GM19025 (cell line): Measurements from ENCODE around the gene SERPINA10.
"Not testable (repeated sequence)": the region's sequence is repeated elsewhere in the genome, so short reads cannot be mapped to it uniquely, and the experiment has no call there.

Experiments used
- ATAC-seq: cut with Tn5 transposase; IDR thresholded peaks from one replicate; pipeline ENCODE4 v1.9.1; 2021; ENCODE audit warnings: mild to moderate bottlenecking, low read depth, moderate library complexity; ENCODE audit not compliant: unreplicated experiment

Gene SERPINA10

DNA sequence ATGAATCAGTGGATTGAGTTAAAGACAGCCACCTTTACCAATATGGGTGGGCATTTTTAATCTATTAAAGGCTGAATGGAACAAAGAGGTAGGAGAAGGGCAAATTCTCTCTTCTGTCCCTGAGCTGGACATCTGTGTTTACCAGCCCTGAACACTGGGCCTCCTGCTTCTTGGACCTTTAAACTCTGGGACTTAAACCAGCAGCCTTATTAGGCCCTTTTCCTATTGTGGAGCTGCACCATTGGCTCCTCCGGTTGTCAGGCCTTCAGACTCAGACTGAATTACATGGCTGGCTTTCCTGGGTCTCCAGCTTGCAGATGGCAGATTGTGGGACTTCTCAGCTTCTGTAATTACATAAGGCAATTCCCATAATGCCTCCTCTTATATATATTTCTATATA lies 23.6 kb upstream of the SERPINA10 start:
- no peak for ATAC-seq

DNA sequence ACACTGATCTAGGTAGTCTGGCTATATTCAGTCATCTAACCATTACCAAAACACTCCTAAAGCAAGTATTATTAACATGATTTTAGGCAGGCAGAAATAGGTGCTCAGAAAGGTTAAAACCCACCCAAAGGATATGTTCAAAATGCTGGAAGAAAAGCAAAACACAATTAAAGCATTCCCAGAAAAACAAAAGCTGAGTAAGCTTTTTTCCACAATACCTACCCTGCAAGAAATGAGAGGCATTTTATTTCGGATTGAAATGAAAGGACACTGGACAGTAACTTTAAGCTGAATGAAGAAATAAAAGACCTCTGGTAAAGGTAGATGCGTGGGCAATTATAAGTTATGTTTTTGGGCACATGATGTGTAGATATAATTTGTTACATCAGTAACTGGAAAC lies 21.8 kb upstream of the SERPINA10 start:
- ATAC-seq, result no peak

DNA sequence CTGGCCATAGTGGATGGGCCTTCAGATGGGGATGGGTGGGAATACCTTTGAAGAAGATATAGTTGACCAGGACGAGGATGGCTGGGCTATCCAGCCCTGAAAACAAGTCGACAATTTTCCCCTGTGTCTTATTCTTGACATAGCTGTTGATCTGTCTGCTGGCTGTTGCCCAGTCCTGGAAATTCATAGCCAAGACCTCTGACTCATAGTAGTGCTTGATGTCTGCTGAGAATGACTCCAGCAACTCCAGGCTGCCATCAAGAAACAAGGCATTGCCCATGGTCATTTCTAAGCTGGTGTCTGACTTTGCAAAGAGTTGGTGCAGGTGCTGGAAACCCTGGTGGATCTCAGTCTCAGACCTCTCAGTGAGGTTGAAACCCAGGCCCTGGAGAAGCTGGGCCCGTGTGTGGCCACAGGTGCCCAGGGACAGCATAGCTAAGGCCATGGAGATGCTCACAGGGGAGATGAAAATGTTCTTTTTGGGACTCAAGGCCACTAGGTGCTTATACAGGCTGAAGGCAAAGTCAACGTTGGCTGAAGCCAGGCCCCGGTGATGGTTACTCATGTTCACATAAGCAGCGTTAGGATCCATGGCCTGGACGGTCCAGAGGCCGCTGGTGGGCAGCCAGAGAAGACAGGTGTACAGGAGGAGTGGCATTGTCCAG lies 21.1 kb upstream of the SERPINA10 start:
- ATAC-seq, result no peak

DNA sequence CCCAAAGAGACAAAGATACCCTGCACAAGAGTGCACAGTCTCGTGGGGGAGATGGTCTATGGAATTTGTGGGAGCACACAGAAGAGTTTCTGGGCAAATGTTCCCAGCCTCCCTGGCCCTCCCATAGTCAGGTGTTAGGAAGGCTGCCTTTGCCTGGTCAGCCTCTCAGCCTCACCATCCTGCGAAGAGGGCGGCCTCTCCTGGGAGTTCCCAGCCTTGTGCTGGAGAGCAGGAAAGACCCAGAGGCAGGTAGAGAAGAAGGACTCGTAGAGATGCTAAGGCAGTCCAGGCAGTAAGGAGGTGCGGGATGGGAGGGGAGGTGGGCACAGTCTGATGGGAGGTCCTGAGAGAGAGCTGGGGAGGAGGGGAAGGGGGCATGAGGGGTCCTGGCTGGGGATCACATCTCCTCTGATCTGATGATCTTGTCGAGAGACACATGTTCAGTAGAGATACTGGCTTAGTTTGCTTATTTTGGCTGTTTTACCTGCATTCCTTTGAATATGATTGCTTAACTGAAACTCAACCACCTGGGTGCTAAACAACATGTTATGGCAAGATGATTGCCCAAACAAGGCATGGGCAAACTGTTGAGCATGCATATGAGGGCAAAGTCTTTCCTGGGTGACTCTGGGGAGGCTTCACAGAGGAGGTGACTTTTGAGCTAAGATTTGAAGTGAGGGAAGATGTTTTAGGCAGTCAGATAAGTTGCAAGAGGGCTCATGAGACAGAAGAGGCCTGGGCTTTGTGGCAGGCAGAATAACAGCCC lies 19.6 kb upstream of the SERPINA10 start:
- no peak for ATAC-seq

DNA sequence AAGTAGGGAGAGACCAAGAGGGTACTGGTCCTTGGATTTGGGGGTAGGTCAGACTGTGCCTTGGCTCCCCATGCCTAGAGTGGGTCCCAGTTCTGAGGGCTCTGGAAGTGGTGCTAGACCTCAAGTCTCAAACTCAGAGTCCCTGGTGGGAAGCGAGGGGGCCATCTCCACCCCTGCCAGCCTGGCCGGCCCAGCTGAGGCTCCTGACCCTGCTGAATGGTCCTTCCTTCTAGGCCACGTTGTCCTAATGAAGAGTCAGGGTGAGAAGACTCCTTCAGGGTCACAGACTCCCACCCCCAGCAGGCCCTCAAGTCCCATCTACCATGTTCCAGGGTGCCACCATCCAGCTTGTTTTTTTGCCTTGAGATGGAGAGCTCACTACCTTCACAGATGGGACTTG lies 17.2 kb upstream of the SERPINA10 start:
- ATAC-seq, result no peak

DNA sequence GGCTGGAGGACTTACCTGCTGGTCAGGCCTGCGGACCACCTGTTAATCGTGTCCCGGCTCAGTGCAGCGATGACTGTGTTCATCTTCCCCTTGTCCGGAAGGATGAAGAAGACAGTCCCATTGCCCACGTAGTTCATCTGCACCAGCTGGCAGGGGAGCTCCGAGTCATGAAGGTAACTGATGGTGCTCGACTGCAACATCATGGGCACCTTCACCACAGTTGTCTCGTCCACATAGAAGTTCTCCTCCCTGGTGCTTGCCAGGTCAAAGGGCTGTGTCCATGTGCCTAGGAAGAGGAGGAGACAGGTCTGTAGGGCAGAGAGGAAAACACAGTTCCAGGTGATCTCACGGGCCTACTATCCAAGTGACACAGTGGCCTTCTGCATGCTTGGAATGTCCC lies 16.7 kb upstream of the SERPINA10 start:
- no peak for ATAC-seq

DNA sequence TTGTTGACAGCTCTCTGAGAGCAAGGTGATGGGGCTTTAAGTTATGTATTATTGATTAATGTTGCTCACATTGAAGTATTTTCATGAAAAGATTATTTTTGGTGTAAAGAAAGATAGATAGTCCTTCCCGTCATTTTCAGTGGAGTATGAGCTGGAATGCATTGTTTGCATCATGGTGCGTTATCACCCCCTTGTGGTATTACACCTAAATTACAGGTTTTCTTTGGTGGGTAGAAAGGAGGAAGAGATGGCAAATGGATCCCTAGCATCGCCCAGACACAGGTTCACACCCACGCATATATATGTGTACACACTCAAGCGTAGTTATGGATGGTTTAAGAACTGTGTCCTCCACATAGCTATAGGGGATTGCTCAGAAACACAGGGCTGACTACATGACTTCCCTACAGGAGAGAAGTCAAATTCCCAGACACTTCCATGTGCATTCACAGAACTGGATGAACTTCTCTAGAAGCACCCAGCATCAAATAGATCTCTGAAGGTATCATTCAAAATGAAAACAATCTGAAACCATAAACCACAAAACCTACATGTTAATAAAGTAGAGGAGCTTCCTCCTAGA lies 14.4 kb upstream of the SERPINA10 start:
- ATAC-seq, result no peak

DNA sequence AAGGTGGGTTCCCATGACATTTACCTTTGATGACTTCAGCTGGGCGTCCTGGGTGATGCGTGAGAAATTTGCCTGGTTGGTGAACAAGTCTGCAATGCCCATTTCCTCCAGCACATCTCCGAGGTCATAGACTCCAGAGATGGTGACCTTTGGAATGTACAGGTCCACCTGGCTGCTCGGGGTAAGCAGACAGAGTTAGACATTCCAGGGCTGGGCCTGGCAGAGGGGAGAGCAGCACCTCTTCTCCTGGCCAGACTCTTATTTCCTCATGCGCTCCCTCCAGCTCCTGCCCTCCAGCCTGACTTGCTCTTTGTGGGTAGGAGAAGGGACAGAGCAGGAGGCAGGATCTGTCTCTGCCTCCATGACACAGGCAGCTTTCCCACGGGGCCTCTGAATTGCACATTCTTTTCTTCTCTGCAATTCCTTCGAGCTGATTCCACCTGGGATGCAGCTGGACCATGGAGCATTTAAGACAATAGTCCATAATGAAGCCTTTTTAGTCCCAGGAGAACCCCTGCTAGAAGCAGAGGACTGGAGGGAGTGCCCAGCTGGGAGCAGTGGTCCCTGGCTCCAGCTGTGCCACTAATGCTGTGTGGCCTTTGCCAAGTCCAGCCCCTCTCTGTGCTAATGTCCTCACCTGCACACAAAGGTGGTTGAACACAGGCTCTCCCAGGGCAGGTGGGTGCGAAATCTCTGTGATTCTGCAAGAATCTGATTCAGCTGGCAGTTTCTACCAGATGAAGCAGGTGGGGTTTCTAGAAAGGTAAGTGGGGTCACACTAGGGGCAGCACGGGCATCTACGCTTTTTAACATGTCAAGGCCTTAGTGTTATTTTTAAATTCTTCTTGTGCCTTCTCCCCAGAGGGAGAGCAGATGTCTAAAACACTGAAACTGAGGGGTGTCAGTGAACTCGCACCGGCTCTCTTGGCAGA lies 13.2 kb upstream of the SERPINA10 start:
- no peak for ATAC-seq

DNA sequence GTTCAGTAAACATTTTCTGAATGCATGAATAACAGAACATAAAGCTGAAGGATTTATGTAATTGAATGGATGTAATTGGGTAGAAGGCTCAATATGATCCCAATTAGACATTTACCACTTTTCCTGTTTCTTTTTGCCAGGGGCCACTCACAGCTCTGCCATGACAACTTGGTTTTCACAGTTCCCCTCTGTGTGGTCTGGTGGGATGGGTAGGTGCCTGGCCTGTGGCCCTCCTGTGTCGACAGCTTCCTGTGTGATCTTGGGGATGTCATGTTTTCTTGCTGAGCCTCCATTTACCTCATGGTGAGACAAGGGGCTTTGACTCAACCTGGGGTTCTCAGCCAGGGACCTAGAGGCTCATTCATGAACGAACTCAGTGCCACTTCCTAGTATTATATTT lies 12.6 kb upstream of the SERPINA10 start:
- ATAC-seq, result no peak

DNA sequence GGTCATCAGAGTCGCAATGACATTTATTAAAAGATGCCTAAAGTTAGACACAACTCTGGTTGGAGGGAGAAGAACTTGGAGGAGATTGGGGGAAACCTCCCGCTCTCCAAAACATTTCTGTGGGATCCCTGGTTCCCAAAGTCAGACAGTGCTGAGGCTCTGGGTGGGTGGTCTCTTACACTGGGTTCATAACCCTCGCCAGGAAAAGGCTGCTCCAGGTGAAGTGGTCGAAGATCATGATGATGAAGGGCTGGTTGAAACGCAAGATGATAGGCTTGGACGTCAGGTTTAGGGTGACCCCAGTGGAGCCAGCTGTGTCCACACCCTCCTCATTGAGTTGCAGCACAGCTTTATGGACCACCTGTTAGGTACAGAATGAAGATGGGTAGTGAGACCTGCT lies 11.2 kb upstream of the SERPINA10 start:
- ATAC-seq, result no peak

DNA sequence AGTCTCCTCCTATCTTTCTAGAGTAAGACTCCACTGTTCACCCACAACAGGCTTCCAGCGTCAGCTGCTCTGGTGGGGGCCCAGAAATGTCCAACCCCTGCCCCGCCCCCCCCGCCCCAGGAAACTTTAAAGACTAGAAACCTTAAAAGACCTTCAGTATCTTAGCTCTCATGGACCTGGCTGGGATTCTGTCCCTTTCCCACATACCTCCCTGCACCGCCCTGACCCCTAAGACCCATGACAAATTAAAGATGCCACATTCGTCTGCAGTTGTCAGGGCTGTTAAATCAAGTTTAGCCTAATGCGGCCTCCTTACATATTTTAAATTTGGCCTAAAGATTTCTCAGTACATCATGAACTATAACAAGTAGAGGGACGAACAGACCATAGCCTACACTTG lies 10.0 kb upstream of the SERPINA10 start:
- no peak for ATAC-seq

DNA sequence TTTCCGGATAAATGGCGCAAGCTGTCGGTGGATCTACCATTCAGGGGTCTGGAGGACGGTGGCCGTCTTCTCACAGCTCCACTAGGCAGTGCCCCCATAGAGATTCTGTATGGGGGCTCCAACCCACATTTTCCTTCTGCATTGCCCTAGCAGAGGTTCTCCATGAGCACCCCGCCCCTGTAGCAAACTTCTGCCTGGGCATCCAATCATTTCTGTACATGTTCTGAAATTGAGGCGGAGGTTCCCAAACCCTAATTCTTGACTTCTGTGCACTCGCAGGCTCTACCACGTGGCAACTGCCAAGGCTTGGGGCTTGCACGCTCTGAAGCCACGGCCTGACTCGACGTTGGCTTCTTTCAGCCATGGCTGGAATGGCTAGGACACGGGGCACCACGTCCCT lies 5.1 kb upstream of the SERPINA10 start:
- ATAC-seq, result no peak

DNA sequence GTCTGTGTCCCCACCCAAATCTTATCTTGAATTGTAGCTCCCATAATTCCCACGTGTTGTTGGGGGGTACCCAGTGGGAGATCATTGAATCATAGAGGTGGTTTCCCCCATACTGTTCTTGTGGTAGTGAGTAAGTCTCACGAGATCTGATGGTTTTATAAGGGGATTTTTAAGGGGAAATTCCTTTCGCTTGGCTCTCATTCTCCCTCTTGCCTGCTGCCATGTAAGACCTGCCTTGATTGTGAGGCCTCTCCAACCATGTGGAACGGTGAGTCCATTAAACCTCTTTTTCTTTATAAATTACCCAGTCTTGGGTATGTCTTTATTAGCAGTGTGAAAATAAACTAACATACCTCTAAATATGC lies 3.1 kb upstream of the SERPINA10 start:
- not testable (repeated sequence) for ATAC-seq

DNA sequence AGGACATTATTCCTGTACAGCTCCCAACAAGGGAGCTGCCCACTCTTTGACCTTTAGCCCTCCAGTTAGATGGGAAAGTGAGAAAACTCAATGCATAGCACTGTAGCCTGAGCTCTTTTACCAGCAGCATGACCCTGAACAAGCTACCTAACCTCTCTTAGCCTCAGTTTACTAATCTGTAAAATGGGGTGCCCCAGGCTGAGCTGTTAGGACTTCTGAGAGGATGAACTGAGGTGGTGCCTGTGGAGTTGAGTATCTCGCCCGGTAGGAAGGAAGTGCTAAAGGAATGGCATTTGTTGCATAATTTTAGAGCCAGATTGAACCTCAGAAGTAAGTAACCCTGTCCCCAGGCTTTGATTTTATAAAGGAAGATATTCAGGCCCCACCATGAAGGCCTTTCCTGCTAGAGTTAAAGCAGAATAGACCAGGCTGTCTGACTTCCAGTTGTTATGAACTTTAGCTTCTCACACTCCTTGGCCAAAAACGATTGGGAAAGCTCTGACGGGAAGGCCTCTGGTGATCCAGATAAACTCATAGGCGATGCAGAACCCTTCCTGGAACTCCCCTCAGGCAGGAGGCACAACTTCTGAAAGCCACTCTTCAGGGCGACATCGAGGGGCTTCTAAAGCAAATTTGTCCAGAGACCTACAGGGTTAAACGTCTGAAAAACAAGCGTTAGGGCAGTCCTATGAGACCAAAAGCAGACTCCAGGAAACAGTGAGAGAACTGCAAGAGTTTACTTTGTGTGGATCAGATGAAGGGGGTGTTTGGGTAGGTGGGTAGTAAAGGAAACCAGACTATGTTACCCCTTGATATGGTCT lies 2.5 kb upstream of the SERPINA10 start:
- no peak for ATAC-seq

DNA sequence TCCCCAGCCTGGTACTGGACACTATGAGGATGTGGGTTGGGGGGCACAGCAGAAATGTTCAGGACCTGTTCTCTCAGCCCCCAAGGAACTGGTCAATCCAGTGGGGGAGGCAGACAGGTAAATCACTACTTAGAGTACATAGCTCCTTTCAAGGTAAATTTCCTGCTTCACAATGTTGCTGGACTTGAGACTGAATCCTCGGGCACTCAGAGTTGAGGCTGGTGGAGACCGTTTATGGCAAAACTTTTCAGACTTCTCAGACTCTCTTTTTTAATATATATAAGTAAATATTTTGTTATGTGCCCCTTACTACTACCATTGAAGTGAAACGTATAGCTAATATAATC lies 483 bp upstream of the SERPINA10 start:
- ATAC-seq, result no peak

DNA sequence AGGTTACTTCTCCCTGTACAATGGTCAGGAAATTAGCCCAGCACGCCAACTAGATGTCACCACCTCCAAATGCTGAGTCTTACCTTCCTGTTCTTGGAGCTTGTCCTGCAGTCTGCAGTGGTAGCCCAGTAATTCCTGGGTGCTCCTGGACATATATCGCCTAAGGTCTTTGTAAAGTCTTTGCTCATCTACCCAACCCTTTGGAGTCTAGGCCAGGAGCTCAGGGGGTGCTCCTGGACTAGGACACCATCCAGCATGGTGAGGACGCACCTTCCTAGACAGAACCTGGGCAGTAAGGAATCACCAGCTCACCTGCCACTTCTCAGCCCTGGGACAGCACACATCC lies 569 bp downstream of the SERPINA10 start:
- ATAC-seq, result no peak

DNA sequence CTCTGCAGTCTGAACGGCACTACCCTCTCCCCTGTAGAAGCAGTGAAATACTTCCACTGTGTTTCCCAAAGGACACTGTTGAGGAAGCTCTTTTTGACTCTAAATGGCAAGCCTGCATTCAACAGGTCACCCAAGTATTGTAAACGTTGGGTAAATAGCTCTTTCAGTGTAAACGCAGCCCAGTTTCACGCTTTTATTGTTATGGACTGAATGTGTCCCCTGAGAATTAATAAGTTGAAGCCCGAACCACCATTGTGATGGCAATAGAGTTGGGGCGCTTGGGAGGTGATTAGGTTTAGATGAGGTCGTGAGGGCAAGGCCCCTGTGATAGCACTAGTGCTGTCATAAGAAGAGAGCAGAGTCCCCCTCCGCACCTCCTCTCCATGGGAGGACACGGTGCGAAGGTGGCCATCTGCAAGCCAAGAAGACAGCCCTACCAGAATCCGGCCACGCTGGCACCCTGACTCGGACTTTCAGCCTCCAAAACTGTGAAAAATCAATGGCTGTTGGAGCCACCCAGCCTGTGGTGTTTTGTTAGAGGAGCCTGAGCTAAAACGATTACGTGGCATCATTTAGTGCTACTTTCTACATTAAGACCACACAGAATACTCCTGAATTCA lies 1.1 kb downstream of the SERPINA10 start:
- no peak for ATAC-seq

DNA sequence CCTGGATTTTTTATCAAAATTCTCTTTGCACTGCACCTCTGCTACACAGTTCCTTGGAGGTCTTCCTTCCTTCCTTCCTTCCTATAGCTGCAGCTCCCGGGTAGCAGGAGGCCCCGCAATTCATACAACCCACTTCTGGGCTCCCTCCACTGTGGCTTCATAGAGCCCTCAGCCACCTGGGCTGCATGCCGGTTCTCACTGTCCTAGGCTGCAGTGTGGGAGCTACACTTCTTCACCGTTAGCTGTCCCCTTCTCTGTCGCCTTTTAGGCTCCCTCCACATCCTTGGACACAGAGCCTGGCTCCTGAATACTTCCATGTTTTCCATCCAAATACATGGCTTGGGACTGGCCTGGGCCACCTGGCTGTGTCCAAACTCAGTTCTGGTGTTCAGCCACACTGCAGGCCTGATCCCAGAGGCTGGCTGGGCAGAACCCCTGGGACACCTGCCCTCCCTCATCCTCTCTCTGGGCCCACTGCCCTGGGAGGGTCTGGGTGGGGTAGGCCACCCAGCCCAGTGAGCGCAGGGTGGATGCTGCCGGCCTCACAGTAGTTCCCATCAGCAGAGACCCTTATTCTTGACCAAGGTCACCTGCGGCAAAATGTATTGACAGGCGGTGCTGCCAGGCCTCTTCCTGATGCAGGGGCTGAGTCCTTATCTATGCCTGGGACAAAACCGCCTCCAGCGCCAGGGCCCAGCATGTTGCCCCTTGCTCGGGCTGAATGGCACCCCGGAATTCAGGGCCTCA lies 1.7 kb downstream of the SERPINA10 start:
- no peak for ATAC-seq

DNA sequence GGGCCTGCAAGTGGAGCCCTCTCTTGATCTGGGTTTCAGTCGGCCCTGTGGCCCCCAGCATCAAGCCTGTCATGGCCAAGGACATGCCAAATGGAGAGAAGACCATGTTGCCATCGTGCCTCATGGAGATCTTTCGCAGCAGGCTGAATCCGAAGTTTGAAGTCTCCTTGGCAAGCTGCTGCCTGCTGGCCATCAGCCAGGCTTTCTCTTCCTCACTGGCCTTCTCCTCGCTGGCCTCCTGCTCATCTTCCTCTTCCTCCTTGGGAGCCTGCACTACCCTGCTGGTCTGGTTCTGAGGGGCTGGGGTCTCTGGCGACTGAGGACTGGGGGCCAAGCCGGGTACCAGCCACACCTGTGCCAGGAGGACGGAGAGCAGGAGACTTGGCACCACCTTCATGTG lies 2.9 kb downstream of the SERPINA10 start:
- no peak for ATAC-seq
